Amygdala (tissue), 56 donors: ENCODE measurements around the gene PPP2R3A.
A peak's percentile ranks its signal among the peaks of the same experiment; 100 is the strongest.

ENCODE experiments used
- DNase-seq, 56 donors: peaks; one replicate each; lab custom pipeline; 2025; lab: John Stamatoyannopoulos, UW

The PPP2R3A gene

GRCh38 chr3:136022529-136023263 lies 57.2 kb downstream of the PPP2R3A start:
- no peak for DNase-seq

GRCh38 chr3:136023264-136023978 lies 57.9 kb downstream of the PPP2R3A start:
- DNase-seq: no peak

DNA sequence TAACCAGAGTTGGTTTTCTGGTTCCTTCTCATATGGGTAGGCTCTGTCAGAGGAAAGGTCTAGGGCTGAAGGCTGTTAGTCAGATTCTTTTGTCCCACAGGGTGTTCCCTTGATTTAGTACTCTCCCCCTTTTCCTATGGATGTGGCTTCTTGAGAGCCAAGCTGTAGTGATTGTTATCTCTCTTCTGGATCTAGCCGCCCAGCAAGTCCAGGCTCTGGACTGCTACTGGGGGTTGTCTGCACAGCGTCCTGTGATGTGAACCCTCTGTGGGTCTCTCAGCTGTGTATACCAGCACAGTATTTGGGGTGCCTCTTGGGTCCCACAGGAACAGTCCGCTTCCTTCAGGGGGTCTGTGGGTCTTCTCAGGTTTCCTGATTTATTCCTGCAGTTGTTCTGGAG lies 70.8 kb downstream of the PPP2R3A start:
- no peak for DNase-seq

- DNase-seq: no peak
Observed at GRCh38 chr3:136038668-136039067, 73.1 kb downstream of the PPP2R3A start.

- peak in 1 of 56 donors; percentile 51 for DNase-seq
Observed at GRCh38 chr3:136042608-136043221, 77.2 kb downstream of the PPP2R3A start.

DNA sequence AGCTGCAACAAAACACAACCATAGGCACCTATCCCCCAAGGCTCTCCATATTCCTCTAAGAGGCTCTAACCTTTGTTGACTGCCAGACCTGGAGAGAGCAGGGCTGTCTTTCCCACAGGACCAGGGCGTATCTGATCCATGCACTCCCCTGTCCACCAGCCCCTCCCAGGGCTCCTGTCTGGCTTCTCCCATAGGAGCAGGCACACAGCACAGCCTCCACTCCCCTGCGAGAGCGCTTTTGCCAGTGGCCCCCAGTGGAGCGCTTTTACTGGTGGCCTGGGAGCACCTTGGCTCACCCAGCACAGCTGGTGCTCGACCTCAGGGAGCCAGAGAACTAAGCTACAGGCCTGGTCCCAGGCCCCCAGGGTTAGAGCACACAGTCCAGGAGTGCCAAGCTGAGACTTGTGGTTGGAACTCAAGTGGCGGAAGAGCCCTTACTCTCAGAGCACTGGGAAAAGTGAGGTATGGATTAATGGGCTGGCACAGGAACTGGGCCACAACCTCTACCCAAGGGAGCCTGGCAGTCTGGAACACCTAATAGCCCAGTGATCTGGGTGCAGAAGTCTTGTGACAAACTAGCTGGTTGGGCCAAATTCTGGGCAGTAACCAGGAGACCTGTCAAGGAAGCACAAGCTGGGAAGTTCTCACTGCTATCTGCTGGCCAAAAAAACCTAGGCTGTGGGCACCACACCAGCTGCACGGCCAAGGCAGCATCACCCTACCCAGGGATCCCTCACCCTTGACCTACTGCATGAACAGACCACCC lies 79.6 kb downstream of the PPP2R3A start:
- no peak for DNase-seq

DNA sequence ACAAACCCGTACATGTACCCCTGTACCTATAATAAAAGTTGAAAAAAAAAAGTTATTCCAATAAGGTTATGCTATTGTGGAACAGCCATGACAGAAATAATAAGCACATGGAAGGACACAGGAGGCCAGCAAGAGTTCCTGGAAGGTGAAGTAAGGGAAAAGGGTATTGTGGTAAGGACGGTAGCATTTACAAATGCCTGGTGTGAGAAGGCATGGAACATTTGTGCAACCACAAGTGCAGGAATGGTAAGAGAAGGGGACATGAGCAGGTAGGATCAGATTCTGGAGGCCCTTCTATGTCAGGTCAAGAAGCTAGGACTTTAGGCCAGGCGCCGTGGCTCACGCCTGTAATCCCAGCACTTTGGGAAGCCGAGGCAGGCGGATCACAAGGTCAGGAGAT lies 82.5 kb downstream of the PPP2R3A start:
- DNase-seq: no peak

GRCh38 chr3:136050250-136050649 lies 84.7 kb downstream of the PPP2R3A start:
- no peak for DNase-seq

- no peak for DNase-seq
Observed at GRCh38 chr3:136055491-136055890, 90.0 kb downstream of the PPP2R3A start.

- DNase-seq: no peak
Observed at GRCh38 chr3:136067211-136067610, 101.7 kb downstream of the PPP2R3A start.

DNA sequence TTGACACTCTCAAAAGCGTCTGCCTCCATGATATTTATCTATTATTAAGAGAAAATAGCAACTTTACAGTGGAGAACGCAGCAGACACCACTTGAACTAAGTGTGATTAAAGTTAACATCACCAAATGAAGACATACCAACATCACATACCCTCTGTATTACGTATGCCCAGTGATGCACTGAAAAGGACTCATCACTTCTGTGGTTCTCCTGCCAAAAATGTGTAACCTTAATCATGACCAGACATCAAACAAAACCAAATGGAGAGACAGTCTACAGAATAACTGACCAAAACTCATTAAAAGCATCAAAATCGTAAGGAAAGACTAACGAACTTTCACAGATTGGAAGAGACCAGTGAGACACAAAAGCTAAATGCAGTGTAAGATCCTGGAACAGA lies 103.2 kb downstream of the PPP2R3A start:
- no peak for DNase-seq

DNA sequence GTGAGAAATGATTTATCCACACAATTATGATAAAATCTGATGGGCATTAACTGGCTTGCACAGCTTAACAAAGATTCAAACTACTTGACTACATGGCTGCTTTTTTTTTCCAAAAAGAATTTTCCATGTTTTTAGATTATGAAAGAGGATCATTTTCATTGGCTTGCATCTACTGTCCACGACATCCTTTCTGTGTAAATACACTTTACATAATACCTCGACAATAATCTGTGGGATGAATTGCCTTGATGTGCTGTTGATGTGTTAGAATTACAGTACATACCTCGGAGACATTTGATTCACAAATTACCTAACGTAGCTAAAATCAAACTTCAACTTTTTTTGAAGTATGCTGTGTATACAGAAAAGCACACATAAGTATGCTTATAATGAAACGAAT lies 104.4 kb downstream of the PPP2R3A start:
- no peak for DNase-seq

GRCh38 chr3:136070334-136070733 lies 104.8 kb downstream of the PPP2R3A start:
- DNase-seq: no peak

GRCh38 chr3:136070953-136071949 lies 105.7 kb downstream of the PPP2R3A start:
- DNase-seq: peak in 4 of 56 donors; percentile 1 to 11 (median 4)

GRCh38 chr3:136074546-136075170 lies 109.1 kb downstream of the PPP2R3A start:
- DNase-seq: no peak

- DNase-seq: peak in 50 of 56 donors; percentile 1 to 89 (median 32)
Observed at GRCh38 chr3:136075218-136075808, 109.8 kb downstream of the PPP2R3A start.

- DNase-seq: no peak
Observed at GRCh38 chr3:136075811-136076210, 110.3 kb downstream of the PPP2R3A start.
